Ramos (cell line): ENCODE results near the gene FCGR1A.
"Not testable (repeated sequence)": the region's sequence is repeated elsewhere in the genome, so short reads cannot be mapped to it uniquely, and the experiment has no call there.

Experiments
- in situ Hi-C: fragments of 300-500 bp; cut with MboI; formaldehyde crosslinking; loops from one replicate; pipeline ENCODE4 v1.14.3; 2022; ENCODE audit warnings: low sequenced_read_pairs; ENCODE audit not compliant: unreplicated experiment

The FCGR1A gene

DNA sequence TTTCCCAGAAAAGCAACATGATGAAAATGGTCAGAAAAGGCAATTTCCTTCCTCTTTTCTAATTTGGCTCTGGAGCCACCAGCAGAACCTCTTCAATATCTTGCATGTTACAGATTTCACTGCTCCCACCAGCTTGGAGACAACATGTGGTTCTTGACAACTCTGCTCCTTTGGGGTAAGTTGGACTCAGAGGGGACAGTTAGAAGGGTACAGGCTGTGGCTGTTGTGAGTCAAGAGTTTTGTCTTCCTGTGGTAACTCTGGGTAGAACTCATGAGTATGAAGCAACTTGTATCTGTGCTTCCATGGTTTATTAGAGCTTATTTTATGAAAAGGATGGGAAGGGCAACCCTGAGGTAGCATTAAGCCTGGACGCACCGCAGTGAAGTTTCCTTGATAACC is at the start of gene FCGR1A:
Gene FCGR1A, plus strand, starts transcription at position 95 of the 400 bp plus-strand sequence. Its CDS starts 50 bp downstream, at position 145.
- in situ Hi-C loops, result not testable (repeated sequence)

DNA sequence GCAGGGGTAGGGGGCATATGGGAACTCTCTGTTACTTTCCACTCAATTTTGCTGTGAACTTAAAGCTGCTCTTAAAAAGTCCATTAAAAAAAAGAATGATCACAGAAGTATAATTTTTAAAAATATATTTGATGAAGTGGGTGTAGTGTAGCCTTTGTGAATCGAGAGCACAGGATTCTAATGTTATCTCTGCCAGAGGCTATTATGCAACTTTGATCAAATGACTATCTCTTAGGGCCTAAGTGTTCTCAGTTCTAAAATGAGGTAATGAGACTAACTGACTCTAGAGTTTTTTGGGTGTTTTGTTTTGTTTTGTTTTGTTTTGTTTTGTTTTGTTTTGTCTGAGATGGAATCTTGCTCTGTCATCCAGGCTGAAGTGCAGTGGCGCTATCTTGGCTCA is 49.7 kb upstream of the FCGR1A start:
- in situ Hi-C loops, result not testable (repeated sequence)

DNA sequence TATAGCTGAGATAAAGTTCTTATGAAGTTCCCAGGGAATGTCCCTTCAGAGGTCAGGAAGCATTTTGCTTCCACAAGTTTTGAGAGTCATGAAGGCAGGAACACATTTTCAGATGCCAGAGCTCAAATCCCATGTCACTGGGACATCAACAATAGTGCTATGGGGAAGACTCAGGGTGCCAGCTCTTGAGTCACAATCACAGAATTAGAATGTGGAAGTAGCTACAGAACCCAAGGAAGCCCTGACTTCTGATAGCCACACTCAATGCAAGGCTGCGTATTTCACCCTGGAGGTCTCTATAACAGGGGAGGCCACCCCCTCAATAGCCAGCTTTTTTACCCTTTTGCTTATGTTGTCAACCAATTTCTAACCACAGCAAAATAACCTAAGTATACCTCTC is 47.8 kb upstream of the FCGR1A start:
- in situ Hi-C loops, result not testable (repeated sequence)

DNA sequence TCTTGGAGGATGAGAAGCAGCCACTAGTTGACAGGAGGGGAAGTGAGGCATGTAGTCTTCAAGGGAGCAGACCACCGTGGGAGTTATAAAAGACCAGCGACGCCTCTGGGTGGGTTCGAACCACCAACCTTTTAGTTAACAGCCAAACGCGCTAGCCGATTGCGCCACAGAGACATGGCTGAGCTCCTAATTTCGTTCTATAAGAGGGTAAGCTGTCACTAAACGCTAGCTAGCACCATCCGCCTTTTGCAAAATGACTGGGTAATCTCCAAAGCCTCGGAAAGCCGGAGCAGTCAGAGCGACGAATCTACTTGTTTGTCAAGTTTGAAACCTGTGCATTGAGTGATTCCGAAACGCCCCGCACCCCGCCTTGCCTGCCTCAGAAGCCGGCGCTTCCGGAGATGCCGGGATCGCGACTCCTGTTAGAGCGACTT is 42.3 kb upstream of the FCGR1A start:
- in situ Hi-C loops, result not testable (repeated sequence)

DNA sequence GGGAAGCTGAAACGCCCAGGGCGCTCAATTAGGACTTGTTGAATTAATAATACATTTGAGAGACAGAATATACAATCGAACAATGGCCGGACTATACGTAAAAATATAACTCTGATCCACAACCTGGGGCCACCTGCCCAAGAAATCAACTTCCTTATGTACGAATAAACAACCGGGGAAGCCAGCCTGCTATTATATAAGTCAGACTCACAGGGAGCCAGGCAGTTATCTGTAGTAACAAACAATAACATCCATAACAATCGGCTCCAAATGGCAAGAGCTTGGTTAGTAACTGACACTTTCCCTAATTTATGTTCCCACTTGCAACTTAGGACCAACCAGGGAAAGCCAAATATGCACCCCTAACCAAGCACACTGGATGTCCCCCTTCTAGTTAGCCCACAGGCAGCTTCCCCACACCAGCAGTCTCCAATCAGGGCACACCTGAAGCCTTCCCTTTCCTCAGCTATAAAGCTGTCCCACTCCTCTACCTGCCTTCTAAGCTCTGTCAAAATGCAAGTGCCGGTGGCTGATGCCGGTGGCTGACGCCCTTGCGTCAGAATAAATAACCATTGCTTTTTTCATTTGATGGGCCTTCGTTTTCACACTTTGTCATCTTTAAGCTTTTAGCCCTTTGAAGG is 41.8 kb upstream of the FCGR1A start:
- in situ Hi-C loops, result not testable (repeated sequence)

DNA sequence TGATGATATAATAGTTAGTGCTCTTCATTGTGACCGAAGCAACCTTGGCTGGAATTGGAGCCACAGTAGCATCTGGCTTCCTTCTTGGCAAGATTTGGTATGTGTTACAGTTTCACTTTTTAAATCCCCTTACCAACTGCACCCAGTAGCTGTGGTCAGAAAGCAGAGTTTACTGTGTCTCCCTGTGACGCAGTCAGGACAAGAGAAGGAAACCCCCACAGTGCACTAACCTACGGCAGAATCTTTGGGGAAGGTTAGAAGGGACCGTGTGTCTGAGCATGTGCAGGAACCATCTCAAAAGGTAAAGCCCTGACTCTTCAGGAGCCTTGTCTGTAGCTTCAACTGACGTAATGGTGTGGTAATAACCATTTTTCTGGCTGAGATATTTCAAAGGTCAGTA is 40.6 kb upstream of the FCGR1A start:
- in situ Hi-C loops, result not testable (repeated sequence)

DNA sequence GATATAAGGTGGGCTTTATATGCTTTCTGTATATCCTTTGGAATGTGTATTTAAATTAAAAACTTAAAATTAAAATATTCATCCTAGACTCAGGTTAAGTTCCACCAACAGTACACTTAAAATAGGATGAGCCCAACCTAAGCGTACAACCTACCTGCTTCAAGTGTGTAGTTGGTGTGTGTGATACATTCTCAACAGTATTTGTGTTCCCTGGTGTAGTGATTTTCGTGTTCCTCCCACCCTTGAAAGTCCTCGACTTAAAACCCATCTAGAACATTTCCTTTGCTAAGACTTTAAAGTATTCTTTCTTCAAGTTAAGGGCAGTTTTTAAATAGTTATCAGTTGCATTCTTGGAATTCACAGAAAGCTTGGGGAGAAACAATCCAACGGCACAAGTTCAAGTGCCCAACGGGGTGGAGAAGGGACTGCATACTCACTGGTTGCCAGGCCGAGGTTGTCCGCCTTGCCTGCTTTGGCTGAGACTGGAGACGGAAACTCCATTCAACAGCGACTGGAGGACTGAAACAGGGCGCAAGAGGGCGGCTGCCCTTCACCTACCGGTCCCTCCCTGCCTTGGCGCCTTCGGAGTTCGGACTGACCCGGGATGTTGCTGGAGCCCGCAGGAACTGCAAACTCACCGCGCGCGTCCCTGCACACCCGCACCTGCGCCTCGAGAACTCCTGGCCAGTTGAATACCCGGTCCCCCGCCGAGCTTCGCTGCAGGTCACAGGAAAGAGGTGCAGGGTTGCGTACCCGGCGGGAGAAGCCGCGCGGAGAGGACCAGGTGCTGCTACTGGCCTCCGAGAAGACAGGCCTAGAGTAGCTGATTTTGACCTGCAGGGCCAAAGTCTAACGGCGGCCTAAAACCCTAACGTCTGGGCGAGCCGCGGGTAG is 35.8 kb upstream of the FCGR1A start:
- in situ Hi-C loops, result not testable (repeated sequence)

DNA sequence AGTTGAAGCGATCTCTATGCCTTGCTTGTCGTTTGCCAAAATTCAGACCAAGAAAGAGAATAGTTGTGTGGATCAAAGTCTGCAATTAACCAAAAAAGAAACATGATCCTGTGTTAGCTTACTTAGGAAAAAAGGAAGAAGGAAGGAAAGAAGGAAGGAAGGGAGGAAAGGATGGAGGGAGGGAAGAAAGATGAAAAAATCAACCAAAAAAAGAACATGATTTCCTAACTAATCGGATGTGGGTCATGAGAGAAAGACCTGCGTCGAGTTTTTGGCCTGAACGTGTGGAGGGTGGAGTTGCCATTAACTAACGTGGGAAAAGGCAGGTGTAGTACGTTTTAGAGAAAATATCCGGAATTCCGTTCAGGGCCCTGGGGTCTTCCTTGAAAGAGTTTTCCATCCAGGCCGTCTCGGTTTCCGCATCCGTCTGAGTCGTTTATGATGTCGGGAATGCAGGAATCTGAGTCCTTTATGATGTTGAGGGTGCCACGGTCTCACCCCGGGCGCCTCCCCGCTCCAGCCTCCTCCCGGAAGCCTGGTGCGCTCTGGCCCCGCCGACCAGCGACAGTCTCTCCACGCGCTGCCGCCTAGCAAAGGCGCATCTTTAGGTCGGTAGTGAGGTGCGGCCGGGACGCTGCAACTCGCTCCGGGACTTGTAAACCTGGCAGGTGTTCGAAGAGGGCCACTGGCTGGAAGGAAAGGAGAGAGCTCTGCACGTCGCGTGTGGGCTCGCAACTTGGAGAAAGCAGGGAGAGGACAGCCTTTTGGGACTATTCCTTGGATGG is 34.9 kb upstream of the FCGR1A start:
- in situ Hi-C loops, result not testable (repeated sequence)

DNA sequence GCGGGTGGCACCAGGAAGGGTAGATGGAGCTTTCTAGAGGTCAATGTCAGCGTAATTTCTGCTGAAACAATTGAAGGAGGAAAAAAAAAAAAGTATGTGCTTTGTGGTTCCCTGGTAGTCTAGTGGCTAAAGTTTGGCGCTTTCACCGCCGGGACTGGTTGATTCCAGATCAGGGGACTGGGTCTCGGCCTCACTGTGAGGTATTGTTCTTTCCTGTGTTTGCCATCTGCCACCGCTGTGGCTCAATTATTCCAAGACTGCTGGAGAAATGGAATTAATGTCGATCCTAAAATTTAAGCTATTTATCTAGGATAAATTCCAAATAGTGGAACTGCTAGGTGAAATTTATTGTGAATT is 34.4 kb upstream of the FCGR1A start:
- in situ Hi-C loops, result not testable (repeated sequence)

DNA sequence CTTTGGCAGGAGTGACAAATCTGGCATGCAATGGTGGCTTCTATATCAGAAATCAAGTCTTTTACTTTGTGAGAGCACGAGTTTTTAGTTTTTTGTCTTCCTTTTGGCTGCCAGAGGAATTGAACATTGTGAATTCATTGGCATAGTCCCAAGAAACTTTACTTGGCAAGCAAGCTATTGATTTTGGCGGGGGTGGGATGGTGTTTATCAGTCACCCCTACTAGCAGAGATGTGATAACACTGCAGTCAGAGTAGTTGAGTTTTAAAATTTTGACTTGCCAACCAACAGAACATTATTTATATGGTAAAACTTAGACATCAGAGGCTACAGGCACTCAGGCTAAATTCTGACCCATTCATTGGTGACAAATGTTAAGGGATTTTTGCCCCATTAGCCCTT is 31.9 kb upstream of the FCGR1A start:
- in situ Hi-C loops, result not testable (repeated sequence)

DNA sequence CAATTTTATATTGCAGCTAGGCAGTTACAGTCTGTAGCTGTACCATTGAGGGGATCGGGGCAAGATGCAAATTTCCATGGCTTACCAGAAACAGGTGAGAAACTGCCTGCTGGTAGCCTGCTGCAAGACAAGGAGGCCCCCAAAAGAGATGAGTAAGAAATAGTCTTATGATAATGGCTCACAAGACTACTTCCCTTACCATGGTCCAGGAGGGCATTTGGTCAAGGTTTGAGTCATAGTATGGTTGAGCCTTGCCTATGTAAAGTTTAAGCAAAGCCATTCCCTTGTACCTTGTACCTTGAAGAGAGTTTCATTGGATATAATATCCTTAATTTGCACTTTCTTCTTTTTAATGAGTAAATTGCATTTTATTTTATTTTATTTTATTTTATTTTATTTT is 30.3 kb upstream of the FCGR1A start:
- in situ Hi-C loops, result not testable (repeated sequence)

DNA sequence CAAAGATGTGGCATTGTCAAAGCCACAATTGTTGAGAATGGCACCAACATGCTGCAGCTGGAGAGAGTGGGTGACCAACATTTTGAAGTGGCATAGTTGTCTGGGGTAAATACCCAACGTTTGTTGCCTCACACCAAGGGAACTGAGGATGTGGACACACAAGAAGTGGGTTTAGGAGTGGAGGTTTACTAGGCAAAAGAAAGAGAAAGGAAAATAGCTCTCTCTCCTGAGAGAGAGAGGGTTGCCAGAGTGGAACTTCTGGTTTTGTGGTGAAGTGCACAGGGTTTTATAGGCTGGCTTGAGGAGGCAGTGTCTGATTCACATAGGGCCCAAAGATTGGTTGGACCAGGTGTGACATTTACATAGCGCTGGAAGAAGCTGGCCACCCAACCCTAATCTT is 29.0 kb upstream of the FCGR1A start:
- in situ Hi-C loops, result not testable (repeated sequence)

DNA sequence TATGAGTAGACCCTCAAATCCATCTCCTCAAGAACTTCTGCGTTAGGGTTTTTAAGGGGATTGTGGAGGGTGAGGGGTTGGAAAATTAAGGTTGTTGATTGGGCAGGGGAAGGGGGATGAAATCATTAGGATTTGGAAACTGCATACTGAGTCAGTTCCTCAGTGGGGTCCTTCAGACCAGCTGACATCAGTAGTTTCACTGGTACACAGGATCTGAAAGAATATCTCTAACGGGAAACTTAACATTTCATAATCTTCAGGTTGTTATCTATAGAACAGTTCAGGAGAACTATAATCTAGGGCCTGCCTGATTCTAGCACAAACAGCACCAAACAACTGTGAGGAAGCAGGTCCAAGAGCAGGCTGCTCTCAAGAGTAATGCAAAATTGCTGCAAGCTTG is 27.2 kb upstream of the FCGR1A start:
- in situ Hi-C loops, result not testable (repeated sequence)

DNA sequence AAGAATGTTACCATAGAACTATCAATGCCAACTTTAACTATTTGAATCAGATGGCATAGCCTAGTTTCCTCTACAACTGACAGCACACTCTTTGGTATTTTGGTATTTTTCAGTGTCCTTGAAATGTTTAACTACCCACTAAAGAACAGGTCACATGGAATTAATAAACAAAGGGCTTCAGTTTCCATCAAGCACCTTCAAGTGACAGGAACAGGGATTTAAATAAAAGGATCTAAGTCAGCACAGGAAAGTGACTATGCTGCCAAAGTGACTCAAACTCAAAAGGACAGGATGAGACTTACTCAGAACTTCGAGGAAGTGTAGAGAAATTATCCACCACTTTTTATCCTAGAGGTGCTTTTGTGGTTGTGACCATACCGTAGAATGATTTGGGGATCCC is 20.2 kb upstream of the FCGR1A start:
- in situ Hi-C loops, result not testable (repeated sequence)

DNA sequence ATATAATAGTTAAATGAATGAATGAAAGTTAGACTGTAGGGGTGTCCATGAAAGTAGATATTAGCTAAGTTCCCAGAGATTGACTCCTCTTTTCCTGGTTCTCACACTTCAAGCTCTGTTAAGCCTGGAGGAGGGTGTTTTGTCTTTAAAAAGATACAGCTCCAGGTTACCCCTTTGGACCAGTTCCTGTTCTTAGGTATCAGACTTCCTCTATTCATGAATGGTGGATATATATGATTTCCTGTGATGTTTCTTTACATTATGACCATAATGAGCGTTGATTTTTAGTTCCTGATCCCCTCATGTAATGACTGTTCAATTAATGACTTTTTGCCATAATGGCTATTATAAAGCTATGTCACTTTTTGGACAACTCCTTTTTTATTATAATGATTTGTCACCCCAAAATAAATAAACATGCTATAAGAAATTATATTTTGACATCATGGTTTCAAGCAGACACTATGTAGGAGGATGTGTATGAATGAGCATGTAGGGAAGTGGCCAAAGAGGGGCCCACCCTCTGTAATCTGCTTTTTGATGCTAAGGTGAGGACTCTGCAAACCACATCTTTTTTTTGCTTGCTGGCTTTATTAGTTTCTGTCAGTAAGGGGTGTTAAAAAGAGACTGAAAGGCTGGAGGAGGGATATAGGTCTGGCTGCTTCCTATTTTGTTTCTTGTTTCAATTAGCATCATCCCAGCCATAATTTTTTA is 18.2 kb upstream of the FCGR1A start:
- in situ Hi-C loops, result not testable (repeated sequence)

DNA sequence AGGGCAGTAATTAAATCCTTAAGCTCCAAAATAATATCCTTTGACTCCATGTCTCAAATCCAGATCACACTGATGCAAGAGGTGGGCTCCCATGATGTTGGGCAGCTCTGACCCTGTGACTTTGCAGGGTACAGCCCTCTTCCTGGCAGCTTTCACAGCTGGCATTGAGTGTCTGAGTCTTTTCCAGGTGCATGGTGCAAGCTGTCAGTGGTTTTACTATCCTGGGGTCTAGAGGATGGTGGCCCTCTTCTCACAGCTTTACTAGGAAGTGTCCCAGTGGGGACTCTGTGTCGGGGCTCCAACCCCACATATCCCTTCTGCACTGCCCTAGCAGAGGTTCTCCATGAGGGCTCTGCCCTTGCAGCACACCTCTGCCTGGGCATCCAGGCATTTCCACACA is 16.3 kb upstream of the FCGR1A start:
- in situ Hi-C loops, result not testable (repeated sequence)

DNA sequence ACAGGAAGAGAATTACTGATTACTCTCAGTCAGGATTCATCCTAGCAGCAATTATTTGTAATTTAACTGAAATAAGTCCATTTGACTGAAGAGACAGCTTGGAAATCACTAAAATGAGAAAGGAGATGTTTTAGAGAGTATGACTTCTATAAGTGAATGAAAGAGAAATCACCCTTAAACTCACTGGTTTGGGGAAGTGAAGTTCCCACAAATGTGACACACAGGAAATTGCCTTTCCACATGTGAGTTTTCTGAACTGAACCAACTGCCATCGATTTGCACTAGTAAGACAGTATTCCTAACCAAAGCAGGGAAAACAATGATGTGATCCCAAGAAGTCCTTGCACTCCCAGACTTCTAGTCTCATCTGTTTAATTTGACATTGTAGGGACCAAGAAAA is 13.3 kb upstream of the FCGR1A start:
- in situ Hi-C loops, result not testable (repeated sequence)

DNA sequence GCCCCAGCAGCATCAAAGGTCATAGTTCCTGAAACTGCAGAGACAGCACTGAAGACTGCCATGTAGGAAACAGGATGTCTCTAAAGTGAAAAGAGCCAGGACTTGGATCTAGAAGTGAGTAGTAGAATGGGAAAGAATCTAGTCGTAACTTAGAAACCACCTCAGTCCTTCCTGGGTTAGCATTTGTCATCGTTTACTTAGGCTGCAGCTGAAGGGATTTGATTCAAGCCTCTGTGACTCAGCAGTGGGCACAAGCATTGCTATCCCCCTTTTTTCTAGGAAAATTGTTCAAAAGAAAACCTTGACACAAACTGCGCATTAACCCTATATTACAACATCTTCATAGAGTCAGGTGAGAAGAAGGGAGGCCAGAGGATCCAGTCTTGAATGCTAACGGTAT is 11.8 kb upstream of the FCGR1A start:
- in situ Hi-C loops, result not testable (repeated sequence)

DNA sequence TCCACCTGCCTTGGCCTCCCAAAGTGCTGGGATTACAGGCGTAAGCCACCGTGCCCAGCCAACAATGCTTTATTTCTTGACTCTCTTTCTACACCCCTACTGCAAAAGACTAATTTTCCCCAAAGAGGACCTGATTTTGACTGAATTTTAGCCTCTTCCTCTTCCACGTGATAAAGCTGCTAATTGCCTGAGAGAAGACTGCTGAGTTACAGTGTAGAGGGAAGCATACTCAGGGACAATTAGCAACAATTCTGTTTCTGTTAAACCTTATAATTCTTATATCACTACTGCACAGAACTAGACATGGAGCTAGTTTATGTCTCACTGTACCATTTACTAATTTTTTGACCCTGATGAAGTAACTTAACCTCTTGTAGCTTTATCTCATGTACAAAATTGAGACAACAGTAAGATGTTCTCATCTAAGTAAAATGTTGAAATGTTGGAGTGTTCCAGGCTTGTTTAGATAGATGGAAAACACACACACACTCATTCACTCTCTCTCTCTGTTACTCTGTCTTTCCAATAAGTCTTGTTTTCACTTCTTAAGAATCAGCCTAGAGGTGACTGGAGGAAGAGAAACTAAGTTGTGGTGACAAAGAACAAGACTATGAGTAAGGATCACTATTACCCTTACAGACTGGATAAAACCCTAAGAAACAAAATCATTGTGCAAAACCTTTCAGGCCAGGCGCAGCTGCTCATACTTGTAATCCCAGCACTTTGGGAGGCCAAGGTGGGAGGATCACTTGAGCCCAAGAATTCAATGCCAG is 10.7 kb upstream of the FCGR1A start:
- in situ Hi-C loops, result not testable (repeated sequence)
